Measurements from ENCODE around the gene HLF. TPM values are rescaled to one million over a fixed set of nuclear protein-coding genes. Genes with fewer than 3 reads are reported as not detected.

The HLF gene
- total and polyA plus RNA-seq, 2 experiments from 2014 or later, result 0.28 TPM; not detected in 1

DNA sequence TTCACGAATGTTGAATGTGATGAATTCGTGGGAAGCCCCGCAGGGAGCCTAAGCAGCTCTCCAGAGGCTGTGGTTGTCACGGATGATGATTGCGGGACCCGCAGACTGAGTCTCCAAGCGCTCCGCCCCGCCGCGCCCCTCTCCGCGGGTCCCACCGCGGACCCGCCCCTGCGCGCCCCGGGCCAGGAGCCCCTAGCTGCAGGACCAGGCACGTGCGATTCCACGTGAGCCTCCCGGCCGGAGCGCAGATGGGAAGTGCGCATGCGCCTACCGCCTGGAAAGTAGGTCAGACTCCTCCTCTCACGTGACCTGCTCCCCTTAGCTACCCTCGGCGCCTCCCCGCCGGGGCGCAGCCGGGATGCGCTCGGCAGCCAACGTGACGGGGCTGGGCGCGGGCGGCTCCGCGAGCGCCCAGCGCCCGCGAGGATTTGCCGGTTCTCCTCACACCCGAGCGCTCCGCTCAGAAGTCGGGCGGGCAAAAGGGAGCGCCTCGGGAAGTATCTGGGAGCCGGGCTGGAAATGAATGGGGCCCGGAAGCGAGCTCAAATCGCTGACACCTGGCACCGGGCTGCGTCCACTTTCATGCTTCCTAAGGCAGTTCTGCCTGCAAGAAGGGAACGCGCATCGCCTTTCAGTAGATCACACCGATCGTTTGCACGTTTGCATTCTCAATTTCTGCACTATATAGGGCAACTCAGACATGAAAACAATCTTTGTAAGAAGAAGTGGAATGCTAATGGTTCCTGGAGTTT lies 26.4 kb upstream of the HLF start:
- no peaks in the 10 kb centered on the region for H3K9me2 ChIP-seq (ENCODE audit: insufficient read depth)
- H3K27me3 ChIP-seq (ENCODE audit: insufficient read depth), result peaks cover 5% of the 10 kb centered on the region
- H3K4me3 ChIP-seq, result peak overlapping the region; percentile 76
- Mint-ChIP-seq H3K4me3 (peak overlapping the region; percentile 92), H3K36me3 (ENCODE audit: low read depth) (no peaks in the 10 kb centered on the region), H3K27me3 (ENCODE audit: insufficient read depth, low read depth, poor library complexity) (peaks cover 10% of the 10 kb centered on the region), H3K4me1 (peaks cover 18% of the 10 kb centered on the region), H3K27ac (peak overlapping the region; percentile 93), H3K9me3 (no peaks in the 10 kb centered on the region; the same call in 2 of the 3 replicates)
- peaks cover 19% of the 10 kb centered on the region for H3K4me1 ChIP-seq (ENCODE audit: insufficient read depth)
- peak; percentile 95 for ATAC-seq
- H3K79me2 ChIP-seq (replicated peaks; ENCODE audit: insufficient read depth), result no peaks in the 10 kb centered on the region
- no peaks in the 10 kb centered on the region for H3K36me3 ChIP-seq (ENCODE audit: insufficient read depth)
- peak overlapping the region; percentile 84; the same call in 1 of the 2 replicates for H3K27ac ChIP-seq (ENCODE audit: low read depth)
- no peaks in the 10 kb centered on the region for H4K20me1 ChIP-seq (replicated peaks; ENCODE audit: insufficient read depth)
- H2AFZ ChIP-seq, result peak overlapping the region; percentile 98
- no peak for TF ChIP-seq ZNF114 (CRISPR knock-in tag; IDR thresholded peaks at IDR 0.05)
- no peak for TF ChIP-seq JUNB (IDR thresholded peaks at IDR 0.05; ENCODE audit: unreplicated experiment)
- TF ChIP-seq CREB1 (CRISPR knock-in tag; IDR thresholded peaks at IDR 0.05; ENCODE audit: low read depth), result peak; percentile 66
- DNase-seq (ENCODE audit: low spot score), result peak; percentile 97
- H3K4me2 ChIP-seq, result peak overlapping the region; percentile 97
- no peaks in the 10 kb centered on the region for H3F3A ChIP-seq (replicated peaks; ENCODE audit: low read depth)

DNA sequence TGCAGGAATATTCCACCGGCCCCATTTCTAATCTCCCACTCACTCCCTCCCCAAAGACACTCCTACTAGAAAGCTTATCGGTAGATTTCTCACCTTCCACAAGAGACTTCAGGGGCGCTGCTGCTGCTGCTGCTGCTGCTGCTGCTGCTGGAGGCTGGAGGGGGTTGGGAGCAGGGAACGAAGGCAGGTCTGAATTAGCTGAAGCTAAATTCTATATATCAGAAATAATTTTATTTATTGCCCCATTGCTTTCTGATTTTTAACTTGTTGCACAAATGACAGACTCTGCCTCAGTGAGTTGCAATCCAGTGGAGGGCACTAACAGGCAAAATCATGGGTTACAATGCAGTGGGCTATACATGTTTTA lies 25.8 kb upstream of the HLF start:
- Histone ChIP-seq H3K4me1 (ENCODE audit: insufficient read depth) (peaks cover 19% of the 10 kb centered on the region), H3K4me3 (peak overlapping the region; percentile 76), H3K79me2 (replicated peaks; ENCODE audit: insufficient read depth) (no peaks in the 10 kb centered on the region), H2AFZ (peak overlapping the region; percentile 98), H3K27me3 (ENCODE audit: insufficient read depth) (peaks cover 5% of the 10 kb centered on the region), H3F3A (replicated peaks; ENCODE audit: low read depth) (no peaks in the 10 kb centered on the region), H4K20me1 (replicated peaks; ENCODE audit: insufficient read depth) (no peaks in the 10 kb centered on the region), H3K4me2 (peak overlapping the region; percentile 97), H3K9me2 (ENCODE audit: insufficient read depth) (no peaks in the 10 kb centered on the region), H3K27ac (ENCODE audit: low read depth) (peak overlapping the region; percentile 84; the same call in 1 of the 2 replicates), H3K36me3 (ENCODE audit: insufficient read depth) (no peaks in the 10 kb centered on the region)
- Mint-ChIP-seq H3K4me3 (peak overlapping the region; percentile 92), H3K9me3 (no peaks in the 10 kb centered on the region; the same call in 2 of the 3 replicates), H3K27me3 (ENCODE audit: insufficient read depth, low read depth, poor library complexity) (peaks cover 10% of the 10 kb centered on the region), H3K36me3 (ENCODE audit: low read depth) (no peaks in the 10 kb centered on the region), H3K4me1 (peaks cover 18% of the 10 kb centered on the region), H3K27ac (peak overlapping the region; percentile 93)
- TF ChIP-seq, protein P1, sequence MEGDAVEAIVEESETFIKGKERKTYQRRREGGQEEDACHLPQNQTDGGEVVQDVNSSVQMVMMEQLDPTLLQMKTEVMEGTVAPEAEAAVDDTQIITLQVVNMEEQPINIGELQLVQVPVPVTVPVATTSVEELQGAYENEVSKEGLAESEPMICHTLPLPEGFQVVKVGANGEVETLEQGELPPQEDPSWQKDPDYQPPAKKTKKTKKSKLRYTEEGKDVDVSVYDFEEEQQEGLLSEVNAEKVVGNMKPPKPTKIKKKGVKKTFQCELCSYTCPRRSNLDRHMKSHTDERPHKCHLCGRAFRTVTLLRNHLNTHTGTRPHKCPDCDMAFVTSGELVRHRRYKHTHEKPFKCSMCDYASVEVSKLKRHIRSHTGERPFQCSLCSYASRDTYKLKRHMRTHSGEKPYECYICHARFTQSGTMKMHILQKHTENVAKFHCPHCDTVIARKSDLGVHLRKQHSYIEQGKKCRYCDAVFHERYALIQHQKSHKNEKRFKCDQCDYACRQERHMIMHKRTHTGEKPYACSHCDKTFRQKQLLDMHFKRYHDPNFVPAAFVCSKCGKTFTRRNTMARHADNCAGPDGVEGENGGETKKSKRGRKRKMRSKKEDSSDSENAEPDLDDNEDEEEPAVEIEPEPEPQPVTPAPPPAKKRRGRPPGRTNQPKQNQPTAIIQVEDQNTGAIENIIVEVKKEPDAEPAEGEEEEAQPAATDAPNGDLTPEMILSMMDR (conservative IDR thresholded peaks at IDR 0.05; ENCODE audit: low read depth in 2 of 2), result 0 out of 4 replicates have a peak, but pooled peaks have one; percentile 14 to 21
- TF ChIP-seq POLR2AphosphoS5 (IDR thresholded peaks at IDR 0.05; ENCODE audit: low read depth), result no peak
- peak; percentile 73 for ATAC-seq
- peak; percentile 69 for DNase-seq (ENCODE audit: low spot score)

- Mint-ChIP-seq H3K4me3 (no peak overlapping the region), H3K27me3 (ENCODE audit: insufficient read depth, low read depth, poor library complexity) (peaks cover 7% of the 10 kb centered on the region), H3K4me1 (peaks cover 18% of the 10 kb centered on the region), H3K27ac (no peak overlapping the region), H3K36me3 (ENCODE audit: low read depth) (no peaks in the 10 kb centered on the region), H3K9me3 (no peaks in the 10 kb centered on the region)
- Histone ChIP-seq H3K9me2 (ENCODE audit: insufficient read depth) (no peaks in the 10 kb centered on the region), H3K36me3 (ENCODE audit: insufficient read depth) (no peaks in the 10 kb centered on the region), H3F3A (replicated peaks; ENCODE audit: low read depth) (no peaks in the 10 kb centered on the region), H3K4me2 (no peak overlapping the region), H3K4me1 (ENCODE audit: insufficient read depth) (peaks cover 19% of the 10 kb centered on the region), H4K20me1 (replicated peaks; ENCODE audit: insufficient read depth) (no peaks in the 10 kb centered on the region), H3K27me3 (ENCODE audit: insufficient read depth) (peaks cover 5% of the 10 kb centered on the region), H3K27ac (ENCODE audit: low read depth) (no peak overlapping the region), H2AFZ (no peak overlapping the region), H3K79me2 (replicated peaks; ENCODE audit: insufficient read depth) (no peaks in the 10 kb centered on the region), H3K4me3 (no peak overlapping the region)
- no peak for DNase-seq (ENCODE audit: low spot score)
- ATAC-seq, result no peak
- TF ChIP-seq ZNF331 (CRISPR knock-in tag; IDR thresholded peaks at IDR 0.05; ENCODE audit: low read depth), result no peak
- TF ChIP-seq CREB1 (CRISPR knock-in tag; IDR thresholded peaks at IDR 0.05; ENCODE audit: low read depth), result no peak
- TF ChIP-seq ZNF114 (CRISPR knock-in tag; IDR thresholded peaks at IDR 0.05), result no peak
- TF ChIP-seq EZH2phosphoT487 (IDR thresholded peaks at IDR 0.05; ENCODE audit: unreplicated experiment), result no peak
- TF ChIP-seq NANOG (IDR thresholded peaks at IDR 0.05; ENCODE audit: borderline replicate concordance), result no peak
- no peak for TF ChIP-seq EZH2 (IDR thresholded peaks at IDR 0.05; ENCODE audit: low read depth, unreplicated experiment)
Measured at GRCh38 chr17:55241097-55241496, 23.7 kb upstream of the HLF start.

Data from GM23338 (cell line).